OCI-LY1 (cell line): ENCODE data around the gene FRK.

Experiments
- EZH2 ChIP-seq: fragments of 200-600 bp; sonication (generic), shearing (Covaris generic); IDR thresholded peaks from 2 replicates; pipeline ENCODE4 v1.8.0; 2017; ENCODE audit warnings: borderline replicate concordance, mixed run types, mild to moderate bottlenecking, antibody characterized with exemption, low read length, moderate library complexity, mixed read lengths
- TF ChIP-seq, protein P1 (sequence below): fragments of 200-600 bp; sonication (generic), shearing (Covaris generic); IDR thresholded peaks from 2 replicates; pipeline ENCODE4 v1.5.1; 2017; ENCODE audit warnings: mild to moderate bottlenecking, antibody characterized with exemption, low read length, moderate library complexity, mixed read lengths

DNA sequence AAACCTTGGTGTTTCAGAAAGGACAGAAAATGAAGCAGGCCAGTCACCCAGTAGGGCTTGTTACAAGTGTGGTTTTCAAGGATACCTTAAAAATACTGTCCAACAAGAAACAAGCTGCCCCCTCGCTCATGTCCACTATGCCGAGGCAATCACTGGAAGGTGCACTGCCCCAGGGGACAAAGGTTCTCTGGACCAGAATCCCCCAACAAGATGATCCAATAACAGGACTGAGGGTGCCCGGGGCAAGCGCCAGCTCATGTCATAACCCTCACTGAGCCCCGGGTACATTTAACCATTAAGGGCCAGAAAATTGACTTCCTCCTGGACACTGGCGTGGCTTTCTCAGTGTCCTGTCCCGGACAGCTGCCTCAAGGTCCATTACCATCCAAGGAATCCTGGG, 33.4 kb upstream of the FRK start:
- TF ChIP-seq, protein P1, sequence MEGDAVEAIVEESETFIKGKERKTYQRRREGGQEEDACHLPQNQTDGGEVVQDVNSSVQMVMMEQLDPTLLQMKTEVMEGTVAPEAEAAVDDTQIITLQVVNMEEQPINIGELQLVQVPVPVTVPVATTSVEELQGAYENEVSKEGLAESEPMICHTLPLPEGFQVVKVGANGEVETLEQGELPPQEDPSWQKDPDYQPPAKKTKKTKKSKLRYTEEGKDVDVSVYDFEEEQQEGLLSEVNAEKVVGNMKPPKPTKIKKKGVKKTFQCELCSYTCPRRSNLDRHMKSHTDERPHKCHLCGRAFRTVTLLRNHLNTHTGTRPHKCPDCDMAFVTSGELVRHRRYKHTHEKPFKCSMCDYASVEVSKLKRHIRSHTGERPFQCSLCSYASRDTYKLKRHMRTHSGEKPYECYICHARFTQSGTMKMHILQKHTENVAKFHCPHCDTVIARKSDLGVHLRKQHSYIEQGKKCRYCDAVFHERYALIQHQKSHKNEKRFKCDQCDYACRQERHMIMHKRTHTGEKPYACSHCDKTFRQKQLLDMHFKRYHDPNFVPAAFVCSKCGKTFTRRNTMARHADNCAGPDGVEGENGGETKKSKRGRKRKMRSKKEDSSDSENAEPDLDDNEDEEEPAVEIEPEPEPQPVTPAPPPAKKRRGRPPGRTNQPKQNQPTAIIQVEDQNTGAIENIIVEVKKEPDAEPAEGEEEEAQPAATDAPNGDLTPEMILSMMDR, result no peak
- TF ChIP-seq EZH2, result no peak
